ENCODE measurements around the gene PKIG. TPM values are rescaled to one million over a fixed set of nuclear protein-coding genes. Genes with fewer than 3 reads are reported as not detected.

PKIG gene
- total and polyA plus RNA-seq, 2 experiments from 2014 or later: 29.7 to 33.2 TPM

DNA sequence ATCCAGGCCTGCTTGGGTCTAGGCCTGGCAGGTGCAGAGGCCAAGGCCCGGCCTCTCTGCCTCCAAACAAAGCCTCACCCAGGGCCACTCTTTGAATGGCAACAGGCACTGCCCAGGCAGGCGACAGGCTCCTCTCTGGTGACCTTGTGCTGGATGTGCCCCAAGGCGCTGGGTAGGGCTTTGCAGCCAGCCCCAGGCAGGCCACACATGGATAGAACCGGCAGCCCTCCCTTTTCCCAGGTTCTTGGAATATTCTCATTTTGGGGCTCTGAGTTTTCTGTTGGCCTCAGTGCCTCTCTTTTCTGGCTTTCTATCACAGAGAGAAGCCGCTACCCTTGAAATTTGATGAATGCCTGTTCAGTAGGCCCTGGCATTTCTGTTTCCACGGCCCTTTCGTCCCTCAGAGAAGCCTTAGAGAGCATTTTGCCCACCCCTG is 18.9 kb downstream of the PKIG start:
- H3K4me1 ChIP-seq (ENCODE audit: insufficient read depth): peaks cover 18% of the 10 kb centered on the region; the same call in 1 of the 2 replicates
- H4K20me1 ChIP-seq (replicated peaks; ENCODE audit: insufficient read depth): no peaks in the 10 kb centered on the region
- H3K27ac ChIP-seq (ENCODE audit: low read depth): no peak overlapping the region
- Mint-ChIP-seq H3K4me1 (peaks cover 31% of the 10 kb centered on the region), H3K27me3 (ENCODE audit: insufficient read depth, low read depth, poor library complexity) (peaks cover 12% of the 10 kb centered on the region), H3K27ac (no peak overlapping the region), H3K9me3 (no peaks in the 10 kb centered on the region), H3K36me3 (ENCODE audit: low read depth) (no peaks in the 10 kb centered on the region), H3K4me3 (no peak overlapping the region)
- no peak overlapping the region for H2AFZ ChIP-seq
- H3F3A ChIP-seq (replicated peaks; ENCODE audit: low read depth): no peaks in the 10 kb centered on the region
- H3K4me3 ChIP-seq: no peak overlapping the region
- no peaks in the 10 kb centered on the region for H3K9me2 ChIP-seq (ENCODE audit: insufficient read depth)
- H3K36me3 ChIP-seq (ENCODE audit: insufficient read depth): no peaks in the 10 kb centered on the region
- ATAC-seq (no peak), DNase-seq (ENCODE audit: low spot score) (no peak)
- H3K79me2 ChIP-seq (replicated peaks; ENCODE audit: insufficient read depth): no peaks in the 10 kb centered on the region
- H3K27me3 ChIP-seq (ENCODE audit: insufficient read depth): no peaks in the 10 kb centered on the region
- no peak overlapping the region for H3K4me2 ChIP-seq
- no peak for TF ChIP-seq JUNB (IDR thresholded peaks at IDR 0.05; ENCODE audit: unreplicated experiment)
- no peak for TF ChIP-seq POLR2AphosphoS5 (IDR thresholded peaks at IDR 0.05; ENCODE audit: low read depth)

DNA sequence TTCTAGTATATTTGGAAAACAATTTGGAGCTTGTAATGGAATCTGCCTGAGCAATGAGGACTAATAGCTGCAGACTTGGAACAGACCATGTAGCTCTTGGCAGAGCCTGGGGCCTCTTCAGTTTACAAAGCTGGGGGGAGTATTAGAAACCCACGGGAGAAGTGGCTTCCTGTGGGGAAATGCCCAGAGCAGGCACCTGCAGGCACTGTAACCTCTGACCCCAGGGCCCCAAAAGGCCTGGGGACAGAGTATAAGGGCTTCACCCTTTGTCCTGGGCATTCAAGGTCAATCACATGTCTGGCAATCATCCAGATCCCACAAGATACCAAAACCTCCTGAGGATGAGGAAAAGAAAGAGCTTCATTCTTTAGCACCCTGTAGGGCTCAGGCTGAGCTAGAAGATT is 19.4 kb downstream of the PKIG start:
- Histone ChIP-seq H4K20me1 (replicated peaks; ENCODE audit: insufficient read depth) (no peaks in the 10 kb centered on the region), H3F3A (replicated peaks; ENCODE audit: low read depth) (no peaks in the 10 kb centered on the region), H3K4me2 (no peak overlapping the region), H3K36me3 (ENCODE audit: insufficient read depth) (no peaks in the 10 kb centered on the region), H3K27me3 (ENCODE audit: insufficient read depth) (no peaks in the 10 kb centered on the region), H3K9me2 (ENCODE audit: insufficient read depth) (no peaks in the 10 kb centered on the region), H3K4me3 (no peak overlapping the region), H3K4me1 (ENCODE audit: insufficient read depth) (peaks cover 15% of the 10 kb centered on the region; the same call in 1 of the 2 replicates), H2AFZ (no peak overlapping the region), H3K27ac (ENCODE audit: low read depth) (no peak overlapping the region), H3K79me2 (replicated peaks; ENCODE audit: insufficient read depth) (no peaks in the 10 kb centered on the region)
- ATAC-seq (no peak), DNase-seq (ENCODE audit: low spot score) (no peak)
- Mint-ChIP-seq H3K27ac (no peak overlapping the region), H3K27me3 (ENCODE audit: insufficient read depth, low read depth, poor library complexity) (peaks cover 11% of the 10 kb centered on the region), H3K9me3 (no peaks in the 10 kb centered on the region), H3K4me3 (no peak overlapping the region), H3K36me3 (ENCODE audit: low read depth) (no peaks in the 10 kb centered on the region), H3K4me1 (peaks cover 25% of the 10 kb centered on the region)
- TF ChIP-seq CREB1 (CRISPR knock-in tag; IDR thresholded peaks at IDR 0.05; ENCODE audit: low read depth) (no peak), EZH2 (IDR thresholded peaks at IDR 0.05; ENCODE audit: low read depth, unreplicated experiment) (no peak), EZH2phosphoT487 (IDR thresholded peaks at IDR 0.05; ENCODE audit: unreplicated experiment) (no peak), ZNF114 (CRISPR knock-in tag; IDR thresholded peaks at IDR 0.05) (no peak), POLR2AphosphoS5 (IDR thresholded peaks at IDR 0.05; ENCODE audit: low read depth) (no peak), ZNF331 (CRISPR knock-in tag; IDR thresholded peaks at IDR 0.05; ENCODE audit: low read depth) (no peak)
- TF ChIP-seq, protein P1, sequence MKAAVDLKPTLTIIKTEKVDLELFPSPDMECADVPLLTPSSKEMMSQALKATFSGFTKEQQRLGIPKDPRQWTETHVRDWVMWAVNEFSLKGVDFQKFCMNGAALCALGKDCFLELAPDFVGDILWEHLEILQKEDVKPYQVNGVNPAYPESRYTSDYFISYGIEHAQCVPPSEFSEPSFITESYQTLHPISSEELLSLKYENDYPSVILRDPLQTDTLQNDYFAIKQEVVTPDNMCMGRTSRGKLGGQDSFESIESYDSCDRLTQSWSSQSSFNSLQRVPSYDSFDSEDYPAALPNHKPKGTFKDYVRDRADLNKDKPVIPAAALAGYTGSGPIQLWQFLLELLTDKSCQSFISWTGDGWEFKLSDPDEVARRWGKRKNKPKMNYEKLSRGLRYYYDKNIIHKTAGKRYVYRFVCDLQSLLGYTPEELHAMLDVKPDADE (IDR thresholded peaks at IDR 0.05): no peak
- TF ChIP-seq, protein P2, sequence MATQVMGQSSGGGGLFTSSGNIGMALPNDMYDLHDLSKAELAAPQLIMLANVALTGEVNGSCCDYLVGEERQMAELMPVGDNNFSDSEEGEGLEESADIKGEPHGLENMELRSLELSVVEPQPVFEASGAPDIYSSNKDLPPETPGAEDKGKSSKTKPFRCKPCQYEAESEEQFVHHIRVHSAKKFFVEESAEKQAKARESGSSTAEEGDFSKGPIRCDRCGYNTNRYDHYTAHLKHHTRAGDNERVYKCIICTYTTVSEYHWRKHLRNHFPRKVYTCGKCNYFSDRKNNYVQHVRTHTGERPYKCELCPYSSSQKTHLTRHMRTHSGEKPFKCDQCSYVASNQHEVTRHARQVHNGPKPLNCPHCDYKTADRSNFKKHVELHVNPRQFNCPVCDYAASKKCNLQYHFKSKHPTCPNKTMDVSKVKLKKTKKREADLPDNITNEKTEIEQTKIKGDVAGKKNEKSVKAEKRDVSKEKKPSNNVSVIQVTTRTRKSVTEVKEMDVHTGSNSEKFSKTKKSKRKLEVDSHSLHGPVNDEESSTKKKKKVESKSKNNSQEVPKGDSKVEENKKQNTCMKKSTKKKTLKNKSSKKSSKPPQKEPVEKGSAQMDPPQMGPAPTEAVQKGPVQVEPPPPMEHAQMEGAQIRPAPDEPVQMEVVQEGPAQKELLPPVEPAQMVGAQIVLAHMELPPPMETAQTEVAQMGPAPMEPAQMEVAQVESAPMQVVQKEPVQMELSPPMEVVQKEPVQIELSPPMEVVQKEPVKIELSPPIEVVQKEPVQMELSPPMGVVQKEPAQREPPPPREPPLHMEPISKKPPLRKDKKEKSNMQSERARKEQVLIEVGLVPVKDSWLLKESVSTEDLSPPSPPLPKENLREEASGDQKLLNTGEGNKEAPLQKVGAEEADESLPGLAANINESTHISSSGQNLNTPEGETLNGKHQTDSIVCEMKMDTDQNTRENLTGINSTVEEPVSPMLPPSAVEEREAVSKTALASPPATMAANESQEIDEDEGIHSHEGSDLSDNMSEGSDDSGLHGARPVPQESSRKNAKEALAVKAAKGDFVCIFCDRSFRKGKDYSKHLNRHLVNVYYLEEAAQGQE (IDR thresholded peaks at IDR 0.05; ENCODE audit: unreplicated experiment): no peak
- TF ChIP-seq, protein P3, sequence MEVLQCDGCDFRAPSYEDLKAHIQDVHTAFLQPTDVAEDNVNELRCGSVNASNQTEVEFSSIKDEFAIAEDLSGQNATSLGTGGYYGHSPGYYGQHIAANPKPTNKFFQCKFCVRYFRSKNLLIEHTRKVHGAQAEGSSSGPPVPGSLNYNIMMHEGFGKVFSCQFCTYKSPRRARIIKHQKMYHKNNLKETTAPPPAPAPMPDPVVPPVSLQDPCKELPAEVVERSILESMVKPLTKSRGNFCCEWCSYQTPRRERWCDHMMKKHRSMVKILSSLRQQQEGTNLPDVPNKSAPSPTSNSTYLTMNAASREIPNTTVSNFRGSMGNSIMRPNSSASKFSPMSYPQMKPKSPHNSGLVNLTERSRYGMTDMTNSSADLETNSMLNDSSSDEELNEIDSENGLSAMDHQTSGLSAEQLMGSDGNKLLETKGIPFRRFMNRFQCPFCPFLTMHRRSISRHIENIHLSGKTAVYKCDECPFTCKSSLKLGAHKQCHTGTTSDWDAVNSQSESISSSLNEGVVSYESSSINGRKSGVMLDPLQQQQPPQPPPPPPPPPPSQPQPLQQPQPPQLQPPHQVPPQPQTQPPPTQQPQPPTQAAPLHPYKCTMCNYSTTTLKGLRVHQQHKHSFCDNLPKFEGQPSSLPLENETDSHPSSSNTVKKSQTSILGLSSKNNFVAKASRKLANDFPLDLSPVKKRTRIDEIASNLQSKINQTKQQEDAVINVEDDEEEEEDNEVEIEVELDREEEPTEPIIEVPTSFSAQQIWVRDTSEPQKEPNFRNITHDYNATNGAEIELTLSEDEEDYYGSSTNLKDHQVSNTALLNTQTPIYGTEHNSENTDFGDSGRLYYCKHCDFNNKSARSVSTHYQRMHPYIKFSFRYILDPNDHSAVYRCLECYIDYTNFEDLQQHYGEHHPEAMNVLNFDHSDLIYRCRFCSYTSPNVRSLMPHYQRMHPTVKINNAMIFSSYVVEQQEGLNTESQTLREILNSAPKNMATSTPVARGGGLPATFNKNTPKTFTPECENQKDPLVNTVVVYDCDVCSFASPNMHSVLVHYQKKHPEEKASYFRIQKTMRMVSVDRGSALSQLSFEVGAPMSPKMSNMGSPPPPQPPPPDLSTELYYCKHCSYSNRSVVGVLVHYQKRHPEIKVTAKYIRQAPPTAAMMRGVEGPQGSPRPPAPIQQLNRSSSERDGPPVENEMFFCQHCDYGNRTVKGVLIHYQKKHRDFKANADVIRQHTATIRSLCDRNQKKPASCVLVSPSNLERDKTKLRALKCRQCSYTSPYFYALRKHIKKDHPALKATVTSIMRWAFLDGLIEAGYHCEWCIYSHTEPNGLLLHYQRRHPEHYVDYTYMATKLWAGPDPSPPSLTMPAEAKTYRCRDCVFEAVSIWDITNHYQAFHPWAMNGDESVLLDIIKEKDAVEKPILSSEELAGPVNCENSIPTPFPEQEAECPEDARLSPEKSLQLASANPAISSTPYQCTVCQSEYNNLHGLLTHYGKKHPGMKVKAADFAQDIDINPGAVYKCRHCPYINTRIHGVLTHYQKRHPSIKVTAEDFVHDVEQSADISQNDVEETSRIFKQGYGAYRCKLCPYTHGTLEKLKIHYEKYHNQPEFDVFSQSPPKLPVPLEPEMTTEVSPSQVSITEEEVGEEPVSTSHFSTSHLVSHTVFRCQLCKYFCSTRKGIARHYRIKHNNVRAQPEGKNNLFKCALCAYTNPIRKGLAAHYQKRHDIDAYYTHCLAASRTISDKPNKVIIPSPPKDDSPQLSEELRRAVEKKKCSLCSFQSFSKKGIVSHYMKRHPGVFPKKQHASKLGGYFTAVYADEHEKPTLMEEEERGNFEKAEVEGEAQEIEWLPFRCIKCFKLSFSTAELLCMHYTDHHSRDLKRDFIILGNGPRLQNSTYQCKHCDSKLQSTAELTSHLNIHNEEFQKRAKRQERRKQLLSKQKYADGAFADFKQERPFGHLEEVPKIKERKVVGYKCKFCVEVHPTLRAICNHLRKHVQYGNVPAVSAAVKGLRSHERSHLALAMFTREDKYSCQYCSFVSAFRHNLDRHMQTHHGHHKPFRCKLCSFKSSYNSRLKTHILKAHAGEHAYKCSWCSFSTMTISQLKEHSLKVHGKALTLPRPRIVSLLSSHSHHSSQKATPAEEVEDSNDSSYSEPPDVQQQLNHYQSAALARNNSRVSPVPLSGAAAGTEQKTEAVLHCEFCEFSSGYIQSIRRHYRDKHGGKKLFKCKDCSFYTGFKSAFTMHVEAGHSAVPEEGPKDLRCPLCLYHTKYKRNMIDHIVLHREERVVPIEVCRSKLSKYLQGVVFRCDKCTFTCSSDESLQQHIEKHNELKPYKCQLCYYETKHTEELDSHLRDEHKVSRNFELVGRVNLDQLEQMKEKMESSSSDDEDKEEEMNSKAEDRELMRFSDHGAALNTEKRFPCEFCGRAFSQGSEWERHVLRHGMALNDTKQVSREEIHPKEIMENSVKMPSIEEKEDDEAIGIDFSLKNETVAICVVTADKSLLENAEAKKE (CRISPR knock-in tag; IDR thresholded peaks at IDR 0.05): no peak

Data from GM23338 (cell line).